ENCODE measurements around the gene PSAP. TPM values are rescaled to one million over a fixed set of nuclear protein-coding genes. Genes with fewer than 3 reads are reported as not detected.
A peak's percentile ranks its signal among the peaks of the same experiment; 100 is the strongest.

The PSAP gene
- total RNA-seq, 6 experiments from 2014 or later: 520 to 743 (median 570) TPM

- H3K4me3 ChIP-seq: no peak overlapping the region
- WGBS (ENCODE audit: insufficient coverage, low coverage, low lambda C conversion rate, missing lambda C conversion rate): 10% methylated on average over 2 of the region's 10 CpGs
- intact Hi-C loops (cut with DNase I): no loop called here
- peak in 1 of 3 donors; percentile 60 for DNase-seq
- peaks cover 0 to 20% (median 8%) of the 10 kb centered on the region in 4 donors for H3K4me1 ChIP-seq
- no peaks in the 10 kb centered on the region for H3K36me3 ChIP-seq
- ATAC-seq: peak; percentile 6 to 39 (median 28)
- H3K27ac ChIP-seq: peak overlapping the region; percentile 19 to 78 (median 64)
- no peaks in the 10 kb centered on the region for H3K27me3 ChIP-seq
- TF ChIP-seq POLR2A (IDR thresholded peaks at IDR 0.05) (no peak), CTCF (IDR thresholded peaks at IDR 0.05) (no peak)
- no peaks in the 10 kb centered on the region for H3K9me3 ChIP-seq
These were observed 83.5 kb downstream of the PSAP start for GRCh38 chr10:71767420-71768035.

GRCh38 chr10:71766717-71767419 lies 84.2 kb downstream of the PSAP start:
- DNase-seq (peak in 2 of 3 donors; percentile 75 to 84), ATAC-seq (peak; percentile 62 to 72 (median 67))
- Histone ChIP-seq H3K9me3 (no peaks in the 10 kb centered on the region), H3K4me3 (no peak overlapping the region), H3K27me3 (no peaks in the 10 kb centered on the region), H3K36me3 (no peaks in the 10 kb centered on the region), H3K27ac (peak overlapping the region in 2 of 3 donors; percentile 19 to 78), H3K4me1 (peaks cover 0 to 20% (median 8%) of the 10 kb centered on the region in 4 donors)
- WGBS (ENCODE audit: insufficient coverage, low coverage, low lambda C conversion rate, missing lambda C conversion rate): 11% methylated on average over 2 of the region's 10 CpGs
- intact Hi-C loops (cut with DNase I): no loop called here
- TF ChIP-seq CTCF (IDR thresholded peaks at IDR 0.05) (no peak), POLR2A (IDR thresholded peaks at IDR 0.05) (no peak)

Small RNA genes within 50 kb of the gene (microRNA-seq; reads per million reads assigned to microRNA genes)
- gene MIR7152: 0 reads per million in 2 donors

Small RNA genes within 50 kb of the gene (small RNA-seq; reads per million reads assigned to genes)
- gene MIR7152 (0 reads per million in 2 experiments), gene RNU7-38P (0 reads per million in 2 experiments)

Other genes starting within 250 kb of the PSAP start
- under 1 TPM in 1 of 6 experiments, not detected in 5; 0.05 TPM for gene C10orf105, start 131.5 kb downstream of the PSAP start, total RNA-seq
- 10 to 100 TPM in 3 of 6 experiments, 1 to 10 TPM in 3; 6.1 to 17.1 (median 10.1) TPM for gene VSIR, start 77.7 kb downstream of the PSAP start, total RNA-seq
- 1 to 10 TPM in 5 of 6 experiments, under 1 TPM in 1; 0.81 to 2.5 (median 1.8) TPM for gene CHST3, start 113.1 kb upstream of the PSAP start, total RNA-seq
- 1 to 10 TPM in 4 of 6 experiments, under 1 TPM in 2; 0.72 to 3.0 (median 1.2) TPM for gene SPOCK2, start 237.3 kb upstream of the PSAP start, total RNA-seq

Measured in right lobe of liver (tissue), 6 donors.